SH-SY5Y (cell line): ENCODE data around the gene KCNK10.

ENCODE experiments used
- GATA2 ChIP-seq: IDR thresholded peaks from 2 replicates; pipeline ENCODE4 v1.6.1; 2011; ENCODE audit warnings: mild to moderate bottlenecking, low read depth, low read length
- GATA3 ChIP-seq: IDR thresholded peaks from 2 replicates; pipeline ENCODE4 v1.6.1; 2011; ENCODE audit warnings: low read depth, mild to moderate bottlenecking, low read length, moderate library complexity

DNA sequence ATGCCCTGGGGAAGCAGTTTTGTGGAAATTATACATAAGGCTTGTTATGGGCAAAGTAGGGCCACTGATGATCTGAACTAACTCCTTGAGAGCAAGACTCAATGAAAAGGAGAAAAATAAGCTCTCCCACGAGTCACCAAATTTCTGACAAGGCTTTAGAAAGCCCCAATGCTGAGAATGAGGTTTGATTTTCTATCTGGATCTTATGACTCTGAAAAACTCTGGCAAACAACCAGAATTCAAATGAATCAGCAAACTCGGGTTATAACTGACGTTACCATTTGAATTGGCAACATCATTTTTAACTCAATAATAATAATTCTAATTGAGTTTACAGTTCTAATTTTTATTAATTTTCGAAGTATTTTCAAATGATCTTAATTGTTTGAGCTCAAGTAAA is 79.1 kb downstream of the KCNK10 start:
- no peak for TF ChIP-seq GATA3
- no peak for TF ChIP-seq GATA2
